Measurements from ENCODE around the gene BHLHE40. TPM values are rescaled to one million over a fixed set of nuclear protein-coding genes. Genes with fewer than 3 reads are reported as not detected.

BHLHE40 gene
- total and polyA plus RNA-seq, 2 of the 13 experiments (the other 11 are each of a cell fraction or from before 2014, with no cell fraction given): 1.8 to 51.0 TPM

DNA sequence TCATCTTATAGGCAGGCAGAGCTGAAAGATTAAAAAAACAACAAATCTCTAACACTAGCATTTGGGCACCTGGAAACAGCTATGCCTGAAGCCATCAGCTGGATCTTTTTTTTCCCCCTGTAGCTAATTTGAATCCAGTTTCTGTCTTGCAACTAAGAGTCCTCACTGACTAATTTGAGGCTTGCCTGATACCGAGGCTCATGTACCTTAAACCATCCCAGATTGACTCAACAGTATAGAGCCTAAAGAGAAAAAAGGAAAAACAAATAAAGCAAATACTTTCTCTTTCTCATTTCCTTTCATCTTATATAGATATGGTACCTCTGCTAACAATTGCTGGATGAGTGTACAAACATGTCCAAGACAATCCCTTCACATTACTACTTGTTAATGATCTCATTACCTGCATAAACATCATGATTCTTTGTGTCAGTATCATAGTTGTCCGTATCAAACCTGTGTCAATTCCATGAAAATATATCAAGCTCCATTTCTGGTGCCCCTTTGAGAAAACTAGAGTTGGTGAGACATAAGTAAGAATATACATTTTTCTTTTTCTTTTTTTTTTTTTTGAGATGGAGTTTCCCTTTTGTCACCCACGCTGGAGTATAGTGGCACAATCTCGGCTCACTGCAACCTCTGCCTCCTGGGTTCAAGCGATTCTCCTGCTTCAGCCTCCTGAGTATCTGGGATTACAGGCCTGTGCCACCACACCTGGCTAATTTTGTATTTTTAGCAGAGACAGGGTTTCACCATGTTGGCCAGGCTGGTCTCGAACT lies 43.1 kb downstream of the BHLHE40 start (continued):
- TF ChIP-seq, protein P1, sequence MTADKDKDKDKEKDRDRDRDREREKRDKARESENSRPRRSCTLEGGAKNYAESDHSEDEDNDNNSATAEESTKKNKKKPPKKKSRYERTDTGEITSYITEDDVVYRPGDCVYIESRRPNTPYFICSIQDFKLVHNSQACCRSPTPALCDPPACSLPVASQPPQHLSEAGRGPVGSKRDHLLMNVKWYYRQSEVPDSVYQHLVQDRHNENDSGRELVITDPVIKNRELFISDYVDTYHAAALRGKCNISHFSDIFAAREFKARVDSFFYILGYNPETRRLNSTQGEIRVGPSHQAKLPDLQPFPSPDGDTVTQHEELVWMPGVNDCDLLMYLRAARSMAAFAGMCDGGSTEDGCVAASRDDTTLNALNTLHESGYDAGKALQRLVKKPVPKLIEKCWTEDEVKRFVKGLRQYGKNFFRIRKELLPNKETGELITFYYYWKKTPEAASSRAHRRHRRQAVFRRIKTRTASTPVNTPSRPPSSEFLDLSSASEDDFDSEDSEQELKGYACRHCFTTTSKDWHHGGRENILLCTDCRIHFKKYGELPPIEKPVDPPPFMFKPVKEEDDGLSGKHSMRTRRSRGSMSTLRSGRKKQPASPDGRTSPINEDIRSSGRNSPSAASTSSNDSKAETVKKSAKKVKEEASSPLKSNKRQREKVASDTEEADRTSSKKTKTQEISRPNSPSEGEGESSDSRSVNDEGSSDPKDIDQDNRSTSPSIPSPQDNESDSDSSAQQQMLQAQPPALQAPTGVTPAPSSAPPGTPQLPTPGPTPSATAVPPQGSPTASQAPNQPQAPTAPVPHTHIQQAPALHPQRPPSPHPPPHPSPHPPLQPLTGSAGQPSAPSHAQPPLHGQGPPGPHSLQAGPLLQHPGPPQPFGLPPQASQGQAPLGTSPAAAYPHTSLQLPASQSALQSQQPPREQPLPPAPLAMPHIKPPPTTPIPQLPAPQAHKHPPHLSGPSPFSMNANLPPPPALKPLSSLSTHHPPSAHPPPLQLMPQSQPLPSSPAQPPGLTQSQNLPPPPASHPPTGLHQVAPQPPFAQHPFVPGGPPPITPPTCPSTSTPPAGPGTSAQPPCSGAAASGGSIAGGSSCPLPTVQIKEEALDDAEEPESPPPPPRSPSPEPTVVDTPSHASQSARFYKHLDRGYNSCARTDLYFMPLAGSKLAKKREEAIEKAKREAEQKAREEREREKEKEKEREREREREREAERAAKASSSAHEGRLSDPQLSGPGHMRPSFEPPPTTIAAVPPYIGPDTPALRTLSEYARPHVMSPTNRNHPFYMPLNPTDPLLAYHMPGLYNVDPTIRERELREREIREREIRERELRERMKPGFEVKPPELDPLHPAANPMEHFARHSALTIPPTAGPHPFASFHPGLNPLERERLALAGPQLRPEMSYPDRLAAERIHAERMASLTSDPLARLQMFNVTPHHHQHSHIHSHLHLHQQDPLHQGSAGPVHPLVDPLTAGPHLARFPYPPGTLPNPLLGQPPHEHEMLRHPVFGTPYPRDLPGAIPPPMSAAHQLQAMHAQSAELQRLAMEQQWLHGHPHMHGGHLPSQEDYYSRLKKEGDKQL (CRISPR knock-in tag; IDR thresholded peaks at IDR 0.05; ENCODE audit: low read depth): no peak
- TF ChIP-seq ZNF747 (CRISPR knock-in tag; IDR thresholded peaks at IDR 0.05; ENCODE audit: borderline replicate concordance): no peak
- no peak for TF ChIP-seq ZNF101 (CRISPR knock-in tag; IDR thresholded peaks at IDR 0.05; ENCODE audit: borderline replicate concordance, low read depth)
- TF ChIP-seq ZNF780A (CRISPR knock-in tag; IDR thresholded peaks at IDR 0.05): no peak
- TF ChIP-seq, protein P2, sequence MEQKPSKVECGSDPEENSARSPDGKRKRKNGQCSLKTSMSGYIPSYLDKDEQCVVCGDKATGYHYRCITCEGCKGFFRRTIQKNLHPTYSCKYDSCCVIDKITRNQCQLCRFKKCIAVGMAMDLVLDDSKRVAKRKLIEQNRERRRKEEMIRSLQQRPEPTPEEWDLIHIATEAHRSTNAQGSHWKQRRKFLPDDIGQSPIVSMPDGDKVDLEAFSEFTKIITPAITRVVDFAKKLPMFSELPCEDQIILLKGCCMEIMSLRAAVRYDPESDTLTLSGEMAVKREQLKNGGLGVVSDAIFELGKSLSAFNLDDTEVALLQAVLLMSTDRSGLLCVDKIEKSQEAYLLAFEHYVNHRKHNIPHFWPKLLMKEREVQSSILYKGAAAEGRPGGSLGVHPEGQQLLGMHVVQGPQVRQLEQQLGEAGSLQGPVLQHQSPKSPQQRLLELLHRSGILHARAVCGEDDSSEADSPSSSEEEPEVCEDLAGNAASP (CRISPR knock-in tag; IDR thresholded peaks at IDR 0.05; ENCODE audit: borderline replicate concordance): no peak
- TF ChIP-seq SOX5 (CRISPR knock-in tag; IDR thresholded peaks at IDR 0.05; ENCODE audit: borderline replicate concordance): peak; percentile 81; the same call in 1 of the 2 replicates
- no peak for TF ChIP-seq ZSCAN12 (CRISPR knock-in tag; IDR thresholded peaks at IDR 0.05)
- no peak for TF ChIP-seq ZNF207 (IDR thresholded peaks at IDR 0.05; ENCODE audit: borderline replicate concordance)
- TF ChIP-seq FOXA3 (CRISPR knock-in tag; IDR thresholded peaks at IDR 0.05): peak; percentile 8; the same call in 1 of the 2 replicates
- TF ChIP-seq ATF7-NPFF (CRISPR knock-in tag; IDR thresholded peaks at IDR 0.05; ENCODE audit: low read depth): no peak
- TF ChIP-seq, protein P3, sequence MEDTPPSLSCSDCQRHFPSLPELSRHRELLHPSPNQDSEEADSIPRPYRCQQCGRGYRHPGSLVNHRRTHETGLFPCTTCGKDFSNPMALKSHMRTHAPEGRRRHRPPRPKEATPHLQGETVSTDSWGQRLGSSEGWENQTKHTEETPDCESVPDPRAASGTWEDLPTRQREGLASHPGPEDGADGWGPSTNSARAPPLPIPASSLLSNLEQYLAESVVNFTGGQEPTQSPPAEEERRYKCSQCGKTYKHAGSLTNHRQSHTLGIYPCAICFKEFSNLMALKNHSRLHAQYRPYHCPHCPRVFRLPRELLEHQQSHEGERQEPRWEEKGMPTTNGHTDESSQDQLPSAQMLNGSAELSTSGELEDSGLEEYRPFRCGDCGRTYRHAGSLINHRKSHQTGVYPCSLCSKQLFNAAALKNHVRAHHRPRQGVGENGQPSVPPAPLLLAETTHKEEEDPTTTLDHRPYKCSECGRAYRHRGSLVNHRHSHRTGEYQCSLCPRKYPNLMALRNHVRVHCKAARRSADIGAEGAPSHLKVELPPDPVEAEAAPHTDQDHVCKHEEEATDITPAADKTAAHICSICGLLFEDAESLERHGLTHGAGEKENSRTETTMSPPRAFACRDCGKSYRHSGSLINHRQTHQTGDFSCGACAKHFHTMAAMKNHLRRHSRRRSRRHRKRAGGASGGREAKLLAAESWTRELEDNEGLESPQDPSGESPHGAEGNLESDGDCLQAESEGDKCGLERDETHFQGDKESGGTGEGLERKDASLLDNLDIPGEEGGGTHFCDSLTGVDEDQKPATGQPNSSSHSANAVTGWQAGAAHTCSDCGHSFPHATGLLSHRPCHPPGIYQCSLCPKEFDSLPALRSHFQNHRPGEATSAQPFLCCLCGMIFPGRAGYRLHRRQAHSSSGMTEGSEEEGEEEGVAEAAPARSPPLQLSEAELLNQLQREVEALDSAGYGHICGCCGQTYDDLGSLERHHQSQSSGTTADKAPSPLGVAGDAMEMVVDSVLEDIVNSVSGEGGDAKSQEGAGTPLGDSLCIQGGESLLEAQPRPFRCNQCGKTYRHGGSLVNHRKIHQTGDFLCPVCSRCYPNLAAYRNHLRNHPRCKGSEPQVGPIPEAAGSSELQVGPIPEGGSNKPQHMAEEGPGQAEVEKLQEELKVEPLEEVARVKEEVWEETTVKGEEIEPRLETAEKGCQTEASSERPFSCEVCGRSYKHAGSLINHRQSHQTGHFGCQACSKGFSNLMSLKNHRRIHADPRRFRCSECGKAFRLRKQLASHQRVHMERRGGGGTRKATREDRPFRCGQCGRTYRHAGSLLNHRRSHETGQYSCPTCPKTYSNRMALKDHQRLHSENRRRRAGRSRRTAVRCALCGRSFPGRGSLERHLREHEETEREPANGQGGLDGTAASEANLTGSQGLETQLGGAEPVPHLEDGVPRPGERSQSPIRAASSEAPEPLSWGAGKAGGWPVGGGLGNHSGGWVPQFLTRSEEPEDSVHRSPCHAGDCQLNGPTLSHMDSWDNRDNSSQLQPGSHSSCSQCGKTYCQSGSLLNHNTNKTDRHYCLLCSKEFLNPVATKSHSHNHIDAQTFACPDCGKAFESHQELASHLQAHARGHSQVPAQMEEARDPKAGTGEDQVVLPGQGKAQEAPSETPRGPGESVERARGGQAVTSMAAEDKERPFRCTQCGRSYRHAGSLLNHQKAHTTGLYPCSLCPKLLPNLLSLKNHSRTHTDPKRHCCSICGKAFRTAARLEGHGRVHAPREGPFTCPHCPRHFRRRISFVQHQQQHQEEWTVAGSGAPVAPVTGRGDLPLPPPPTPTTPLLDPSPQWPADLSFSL (CRISPR knock-in tag; IDR thresholded peaks at IDR 0.05): no peak
- TF ChIP-seq, protein P4, sequence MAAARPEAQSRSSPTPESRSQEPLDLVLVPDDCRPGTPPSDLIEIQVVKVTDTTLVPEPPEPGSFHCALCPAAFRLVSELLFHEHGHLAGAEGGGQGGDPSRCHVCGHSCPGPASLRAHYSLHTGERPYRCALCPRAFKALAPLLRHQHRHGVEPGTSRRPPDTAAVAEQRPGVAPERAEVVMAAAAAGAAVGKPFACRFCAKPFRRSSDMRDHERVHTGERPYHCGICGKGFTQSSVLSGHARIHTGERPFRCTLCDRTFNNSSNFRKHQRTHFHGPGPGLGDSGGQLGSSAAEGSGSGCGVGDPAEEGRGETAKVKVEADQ (CRISPR knock-in tag; IDR thresholded peaks at IDR 0.05; ENCODE audit: borderline replicate concordance): no peak
- no peak for TF ChIP-seq SAFB2 (CRISPR knock-in tag; IDR thresholded peaks at IDR 0.05; ENCODE audit: borderline replicate concordance, low read depth)
- TF ChIP-seq MAFG (CRISPR knock-in tag; IDR thresholded peaks at IDR 0.05): no peak
